Pancreas (tissue), 10 donors: ENCODE measurements around the gene DOCK3. TPM values are rescaled to one million over a fixed set of nuclear protein-coding genes. Genes with fewer than 3 reads are reported as not detected.
"Not testable (repeated sequence)": the region's sequence is repeated elsewhere in the genome, so short reads cannot be mapped to it uniquely, and the experiment has no call there.

ENCODE experiments used
- ATAC-seq, 4 donors: fragments of 200-7000 bp; cut with Tn5 transposase; one replicate each; pipeline versions ENCODE4 v1.8.0 to v1.9.1; 2020; ENCODE audit warnings: mild to moderate bottlenecking in 4 of 4, moderate library complexity in 4 of 4
- DNase-seq, 6 donors: peaks; one replicate each; pipeline ENCODE4 v3.0.0-alpha.2; 2020
- FAIRE-seq: peaks from 2 replicates; lab custom pipeline; 2012; peaks lifted over from hg19 to GRCh38; lab: Jason Lieb, UNC
- H3K27ac ChIP-seq, 4 donors: fragments of 200-600 bp; sonication (generic); 1 replicate in 3 of 4; 2 replicates in 1 of 4; pipeline versions ENCODE4 v1.5.0 to v1.8.0; 2020
- H3K27me3 ChIP-seq, 4 donors: fragments of 200-600 bp; one replicate each; pipeline ENCODE4 v1.8.0; 2021
- H3K36me3 ChIP-seq, 3 donors: fragments of 200-600 bp; sonication (generic) in 1 of 3; one replicate each; pipeline versions ENCODE4 v1.5.0 to v1.8.0; 2020 to 2021
- H3K4me1 ChIP-seq, 3 donors: fragments of 200-600 bp; one replicate each; pipeline ENCODE4 v1.8.0; 2021
- H3K4me3 ChIP-seq, 4 donors: fragments of 200-600 bp; sonication (generic) in 2 of 4; one replicate each; pipeline versions ENCODE4 v1.5.0 to v1.8.0; 2020 to 2021
- H3K9me3 ChIP-seq, 4 donors: fragments of 200-600 bp; one replicate each; pipeline ENCODE4 v1.8.0; 2021
- WGBS, 2 donors: extraction: QIAGEN DNeasy Blood & Tissue Kit; methylation state at CpG; one replicate each; pipeline ENCODE4 v1.1.7; 2013; 5-methylcytosine and 5-hydroxymethylcytosine counted together
- intact Hi-C, 3 donors: fragments of 100-400 bp; cut with DNase I; formaldehyde crosslinking; loops; one replicate each; pipeline versions ENCODE4 v1.11.1 to v1.14.2; 2022
- polyA plus RNA-seq, 2 donors: library from polyadenylated mRNA; stranded (reverse); fragments of 200-250 nt; gene quantifications; one replicate each; pipeline ENCODE4 v1.2.3, GENCODE V29; 2013
- total RNA-seq, 6 donors: library from RNA; stranded (reverse); fragmentation: NEBNext Ultra II Directional in 4 of 6; extraction: Animal tissue kit (Norgen Biotek cat#: 25700) in 4 of 6; gene quantifications; one replicate each; pipeline versions ENCODE4 v1.2.1 to v1.2.4, GENCODE V29; 2021 to 2023
- TF ChIP-seq, protein P1 (sequence below), 4 donors: fragments of 200-600 bp; sonication (generic) in 3 of 4; IDR thresholded peaks; one replicate each; pipeline versions ENCODE4 v1.5.0 to v1.8.0; 2021; ENCODE audit warnings: antibody characterized with exemption in 4 of 4
- donor health status: healthy with polysubstance abuse.
- donor health status: DM: no; HTN: no; CAD: no; lungs with moderate emphysema.
- donor health status: DM: no; HTN: no; CAD: no.
- donor health status: control.
- donor health status: control.
- donor health status: Bipolar disorder and iron deficiency.
- donor health status: DM: yes; HTN: yes; CAD: no.
- donor health status: DM: no; HTN: no; CAD: no.
- donor health status: DM: no; HTN: no; CAD: no.
- donor health status: DM: yes; HTN: yes; CAD: no.

The DOCK3 gene
- total and polyA plus RNA-seq, 8 donors: 0.09 to 1.5 (median 0.36) TPM

DNA sequence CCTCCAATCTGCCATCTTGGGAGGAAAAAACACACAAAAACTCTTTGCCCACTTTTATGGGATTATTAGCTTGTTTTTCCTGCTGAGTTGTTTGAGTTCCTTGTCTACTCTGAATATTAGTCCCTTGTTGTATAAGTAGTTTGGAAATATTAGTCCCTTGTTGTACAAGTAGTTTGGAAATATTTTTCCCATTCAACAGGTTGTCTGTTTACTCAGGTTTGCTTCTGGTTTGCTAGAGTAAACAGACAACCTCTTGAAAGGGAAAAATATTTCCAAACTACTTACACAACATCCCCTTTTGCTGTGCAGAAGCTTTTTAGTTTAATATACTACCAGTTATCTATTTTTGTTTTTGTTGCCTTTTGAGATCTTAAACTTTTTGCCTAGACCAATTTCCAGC, 517.0 kb downstream of the DOCK3 start:
- no peak overlapping the region for H3K4me3 ChIP-seq
- DNase-seq (no peak), FAIRE-seq (no peak), ATAC-seq (no peak)
- intact Hi-C loops: no loop called here
- no peak overlapping the region for H3K27ac ChIP-seq
- no peaks in the 10 kb centered on the region for H3K36me3 ChIP-seq
- H3K4me1 ChIP-seq: no peaks in the 10 kb centered on the region
- H3K27me3 ChIP-seq: no peaks in the 10 kb centered on the region
- no peaks in the 10 kb centered on the region for H3K9me3 ChIP-seq
- TF ChIP-seq, protein P1, sequence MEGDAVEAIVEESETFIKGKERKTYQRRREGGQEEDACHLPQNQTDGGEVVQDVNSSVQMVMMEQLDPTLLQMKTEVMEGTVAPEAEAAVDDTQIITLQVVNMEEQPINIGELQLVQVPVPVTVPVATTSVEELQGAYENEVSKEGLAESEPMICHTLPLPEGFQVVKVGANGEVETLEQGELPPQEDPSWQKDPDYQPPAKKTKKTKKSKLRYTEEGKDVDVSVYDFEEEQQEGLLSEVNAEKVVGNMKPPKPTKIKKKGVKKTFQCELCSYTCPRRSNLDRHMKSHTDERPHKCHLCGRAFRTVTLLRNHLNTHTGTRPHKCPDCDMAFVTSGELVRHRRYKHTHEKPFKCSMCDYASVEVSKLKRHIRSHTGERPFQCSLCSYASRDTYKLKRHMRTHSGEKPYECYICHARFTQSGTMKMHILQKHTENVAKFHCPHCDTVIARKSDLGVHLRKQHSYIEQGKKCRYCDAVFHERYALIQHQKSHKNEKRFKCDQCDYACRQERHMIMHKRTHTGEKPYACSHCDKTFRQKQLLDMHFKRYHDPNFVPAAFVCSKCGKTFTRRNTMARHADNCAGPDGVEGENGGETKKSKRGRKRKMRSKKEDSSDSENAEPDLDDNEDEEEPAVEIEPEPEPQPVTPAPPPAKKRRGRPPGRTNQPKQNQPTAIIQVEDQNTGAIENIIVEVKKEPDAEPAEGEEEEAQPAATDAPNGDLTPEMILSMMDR (IDR thresholded peaks at IDR 0.05): no peak

DNA sequence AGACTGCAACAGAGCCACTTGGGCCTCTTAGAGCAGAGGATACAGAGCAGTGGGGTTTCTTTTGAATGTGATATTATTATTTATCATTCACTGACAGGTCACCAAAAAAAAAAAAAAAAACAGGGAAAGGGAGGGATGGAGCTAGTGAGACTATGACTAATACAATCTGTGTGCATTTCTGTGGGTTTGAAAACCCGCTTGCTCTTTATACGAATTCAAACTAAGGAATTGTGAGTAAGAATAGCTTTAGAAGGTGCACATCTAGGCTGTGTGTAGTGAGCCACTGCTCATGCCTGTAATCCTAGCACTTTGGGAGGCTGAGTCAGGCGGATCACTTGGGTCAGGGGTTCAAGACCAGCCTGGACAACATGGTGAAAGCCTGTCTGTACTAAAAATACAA, 523.8 kb downstream of the DOCK3 start:
- Histone ChIP-seq H3K27ac (no peak overlapping the region), H3K27me3 (no peaks in the 10 kb centered on the region), H3K4me3 (no peak overlapping the region), H3K36me3 (no peaks in the 10 kb centered on the region), H3K9me3 (no peaks in the 10 kb centered on the region), H3K4me1 (no peaks in the 10 kb centered on the region)
- no peak for ATAC-seq
- no peak for FAIRE-seq
- intact Hi-C loops: no loop called here
- TF ChIP-seq, protein P1 (IDR thresholded peaks at IDR 0.05): no peak
- 73 to 74% methylated on average over 3 of the region's 3 CpGs for WGBS, 2 donors
- DNase-seq: no peak

- H3K27me3 ChIP-seq, H3K27ac ChIP-seq, DNase-seq, intact Hi-C loops, H3K9me3 ChIP-seq, FAIRE-seq, H3K36me3 ChIP-seq, ATAC-seq, H3K4me1 ChIP-seq, H3K4me3 ChIP-seq: not testable (repeated sequence)
- WGBS, 2 donors: 80 to 90% methylated on average over 12 to 13 of the region's 13 CpGs
These were observed 524.6 kb downstream of the DOCK3 start for GRCh38 chr3:51199296-51199695.

DNA sequence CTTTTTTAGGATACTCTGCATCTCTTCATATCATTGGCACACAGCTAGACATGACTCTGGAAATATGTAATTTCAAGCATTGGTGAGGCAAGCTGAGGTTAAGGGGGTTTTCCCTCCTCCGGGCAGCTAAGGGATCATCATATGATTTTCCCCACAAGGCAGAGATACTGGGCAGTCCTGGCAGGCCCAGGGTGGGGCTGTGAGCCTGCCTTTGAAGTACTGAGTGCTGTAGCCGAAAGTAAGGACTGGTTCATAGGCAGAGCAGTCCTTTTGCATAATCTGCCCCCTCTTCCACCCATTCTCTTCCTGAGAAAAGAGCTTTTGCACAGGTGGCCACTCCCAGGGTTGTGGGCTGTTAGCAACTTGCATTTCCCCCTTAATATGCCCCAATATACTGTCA, 541.6 kb downstream of the DOCK3 start:
- FAIRE-seq: no peak
- H3K4me1 ChIP-seq: no peaks in the 10 kb centered on the region
- no peak for DNase-seq
- no peaks in the 10 kb centered on the region for H3K9me3 ChIP-seq
- H3K36me3 ChIP-seq: no peaks in the 10 kb centered on the region
- H3K4me3 ChIP-seq: no peak overlapping the region
- TF ChIP-seq, protein P1 (IDR thresholded peaks at IDR 0.05): no peak
- no peak for ATAC-seq
- no peak overlapping the region for H3K27ac ChIP-seq
- no peaks in the 10 kb centered on the region for H3K27me3 ChIP-seq
- intact Hi-C loops: no loop called here
- 70 to 78% methylated on average over 2 of the region's 2 CpGs for WGBS, 2 donors

DNA sequence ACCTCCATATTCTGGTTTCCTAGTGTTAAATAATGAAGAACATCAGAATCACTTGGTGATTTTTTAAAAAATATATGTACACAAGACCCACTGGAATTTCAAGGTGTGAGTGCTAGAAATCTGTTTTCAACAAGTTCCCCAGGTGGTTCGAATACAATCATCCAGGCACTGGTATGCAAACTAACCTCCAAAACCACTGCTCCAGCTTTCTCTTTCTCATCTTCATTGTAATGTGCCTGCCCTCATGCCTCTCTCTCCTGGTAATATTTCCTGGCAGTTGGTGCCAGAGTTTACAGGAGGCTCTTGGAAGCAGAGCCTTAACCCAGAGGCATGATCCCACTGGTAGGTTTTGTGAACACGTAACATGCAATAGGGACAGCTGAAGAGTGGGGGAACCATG, 547.2 kb downstream of the DOCK3 start:
- Histone ChIP-seq H3K9me3 (no peaks in the 10 kb centered on the region), H3K4me3 (no peak overlapping the region), H3K27me3 (no peaks in the 10 kb centered on the region), H3K4me1 (no peaks in the 10 kb centered on the region), H3K36me3 (no peaks in the 10 kb centered on the region), H3K27ac (no peak overlapping the region)
- WGBS, 2 donors: 81 to 89% methylated on average over 2 of the region's 2 CpGs
- TF ChIP-seq, protein P1 (IDR thresholded peaks at IDR 0.05): no peak
- DNase-seq (no peak), FAIRE-seq (no peak), ATAC-seq (no peak)
- intact Hi-C loops: no loop called here

DNA sequence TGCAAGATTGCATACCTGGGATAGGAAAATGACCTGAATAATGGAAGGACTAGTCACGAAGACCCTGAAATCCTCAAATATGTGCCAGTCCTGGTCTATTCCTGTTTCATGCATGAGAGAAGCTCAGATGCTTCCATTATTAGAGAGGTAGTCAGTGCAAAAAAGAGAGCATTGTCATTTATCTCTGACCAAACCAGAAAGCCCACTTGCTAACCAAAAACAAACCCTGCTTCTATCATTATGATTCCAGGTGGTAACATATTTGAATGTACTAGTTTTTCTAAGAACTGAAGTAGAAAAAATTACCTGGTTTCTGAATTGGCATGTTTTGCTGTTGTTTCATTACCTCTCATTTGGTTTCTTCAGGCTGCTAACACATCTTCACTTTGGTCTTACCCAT, 549.6 kb downstream of the DOCK3 start:
- ATAC-seq: no peak
- intact Hi-C loops: no loop called here
- Histone ChIP-seq H3K27ac (no peak overlapping the region), H3K4me1 (no peaks in the 10 kb centered on the region), H3K9me3 (no peaks in the 10 kb centered on the region), H3K36me3 (no peaks in the 10 kb centered on the region), H3K27me3 (no peaks in the 10 kb centered on the region), H3K4me3 (no peak overlapping the region)
- 86 to 88% methylated on average over 1 of the region's 1 CpG for WGBS, 2 donors
- TF ChIP-seq, protein P1 (IDR thresholded peaks at IDR 0.05): no peak
- DNase-seq: no peak
- FAIRE-seq: no peak
